Gastroesophageal sphincter (tissue), 4 donors: ENCODE measurements around the gene CCT3. TPM values are rescaled to one million over a fixed set of nuclear protein-coding genes. Genes with fewer than 3 reads are reported as not detected.

Source experiments
- ATAC-seq: fragments of 150-250 bp; one replicate; pipeline ENCODE4 v1.9.1; 2016; ENCODE audit warnings: mild to moderate bottlenecking, moderate library complexity
- H3K27ac ChIP-seq, 4 donors: fragments of 200-600 bp; sonication (generic) in 3 of 4; 1 replicate in 3 of 4; 2 replicates in 1 of 4; pipeline ENCODE4 v1.5.1; 2016 to 2019
- H3K27me3 ChIP-seq: fragments of 200-600 bp; sonication (generic); one replicate; pipeline ENCODE4 v1.5.1; 2019
- H3K36me3 ChIP-seq, 2 donors: fragments of 200-600 bp; sonication (generic); one replicate each; pipeline ENCODE4 v1.5.1; 2019; ENCODE audit warnings: control low read depth in 1 of 2
- H3K4me1 ChIP-seq, 3 donors: fragments of 200-600 bp; sonication (generic); 1 replicate in 2 of 3; 2 replicates in 1 of 3; pipeline ENCODE4 v1.5.1; 2016 to 2019; ENCODE audit warnings: control low read depth in 2 of 3
- H3K4me3 ChIP-seq, 2 donors: fragments of 200-600 bp; sonication (generic); one replicate each; pipeline ENCODE4 v1.5.1; 2019; ENCODE audit warnings: mild to moderate bottlenecking in 1 of 2, moderate library complexity in 1 of 2
- H3K9me3 ChIP-seq, 3 donors: fragments of 200-600 bp; sonication (generic); one replicate each; pipeline ENCODE4 v1.5.1; 2017 to 2019; ENCODE audit warnings: control low read depth in 2 of 3
- CTCF ChIP-seq, 4 experiments: fragments of 200-600 bp in 2 of 4; fragments of 450-650 bp in 2 of 4; sonication (generic) in 1 of 4; IDR thresholded peaks; one replicate each; pipeline ENCODE4 v1.5.1; 2017 to 2019; ENCODE audit warnings: antibody characterized with exemption in 4 of 4, mild to moderate bottlenecking in 2 of 4, moderate library complexity in 2 of 4
- EP300 ChIP-seq: sonication (generic); formaldehyde crosslinking; IDR thresholded peaks from one replicate; pipeline ENCODE4 v1.6.1; 2017; ENCODE audit warnings: antibody characterized with exemption, mild to moderate bottlenecking
- POLR2A ChIP-seq, 2 donors: fragments of 450-650 bp; IDR thresholded peaks; one replicate each; pipeline ENCODE4 v1.6.1; 2017; ENCODE audit warnings: antibody characterized with exemption in 2 of 2, mild to moderate bottlenecking in 2 of 2, moderate library complexity in 1 of 2
- POLR2AphosphoS5 ChIP-seq: sonication (generic); formaldehyde crosslinking; IDR thresholded peaks from one replicate; pipeline ENCODE4 v1.6.1; 2017; ENCODE audit warnings: antibody characterized with exemption
- WGBS, 2 donors: methylation state at CpG; one replicate each; pipeline ENCODE4 v1.1.5; 2018; ENCODE audit warnings: low coverage in 1 of 2; 5-methylcytosine and 5-hydroxymethylcytosine counted together
- total RNA-seq, 4 donors: library from RNA; depleted of rRNA; stranded (reverse); fragments of >200 nt; gene quantifications; one replicate each; pipeline ENCODE4 v1.1.0, GENCODE V29; 2016

CCT3 gene
- total RNA-seq, 4 donors from 2014 or later, result 189 to 224 (median 209) TPM

DNA sequence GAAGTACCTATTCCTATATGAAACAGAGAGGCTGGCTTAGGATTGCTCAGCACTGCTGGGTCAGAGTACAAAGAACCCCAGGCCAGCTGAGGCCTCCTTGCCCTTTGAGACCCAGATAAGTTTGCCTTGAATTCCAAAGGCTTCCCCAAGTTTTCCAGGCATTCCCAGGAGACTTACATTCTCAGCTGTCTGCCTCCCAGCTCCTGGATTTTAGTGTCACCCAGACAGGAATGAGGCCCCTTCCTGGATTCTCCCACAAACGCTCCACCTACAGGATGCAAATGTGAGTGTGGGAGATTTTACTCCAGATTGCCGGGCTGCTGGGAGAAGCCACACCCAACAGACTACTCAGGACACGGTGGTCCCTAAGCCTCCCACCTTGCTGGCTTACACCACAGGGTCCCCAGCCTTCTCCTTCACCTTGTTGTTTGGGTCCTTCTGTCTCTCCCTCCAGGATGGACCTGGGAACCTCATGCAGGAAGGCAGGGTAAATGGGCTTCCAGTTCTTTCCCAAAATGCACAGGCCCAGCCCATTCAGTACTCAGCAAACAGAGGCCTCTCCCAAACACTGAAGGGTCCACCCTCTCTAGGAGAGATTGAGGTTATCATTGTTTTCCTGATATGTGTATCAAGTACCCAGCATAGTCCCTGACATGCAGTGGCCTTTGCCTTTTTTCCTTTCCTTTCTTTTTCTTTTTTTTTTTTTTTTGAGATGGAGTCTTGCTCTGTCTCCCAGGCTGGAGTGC is 41.5 kb upstream of the CCT3 start:
- Histone ChIP-seq H3K36me3 (no peaks in the 10 kb centered on the region), H3K27me3 (peaks cover 16% of the 10 kb centered on the region), H3K4me3 (no peak overlapping the region), H3K27ac (no peak overlapping the region), H3K9me3 (no peaks in the 10 kb centered on the region), H3K4me1 (no peaks in the 10 kb centered on the region)
- WGBS, 2 donors, result 36 to 57% methylated on average over 1 to 2 of the region's 3 CpGs
- no peak for TF ChIP-seq POLR2AphosphoS5
- TF ChIP-seq EP300, result no peak
- no peak for ATAC-seq

DNA sequence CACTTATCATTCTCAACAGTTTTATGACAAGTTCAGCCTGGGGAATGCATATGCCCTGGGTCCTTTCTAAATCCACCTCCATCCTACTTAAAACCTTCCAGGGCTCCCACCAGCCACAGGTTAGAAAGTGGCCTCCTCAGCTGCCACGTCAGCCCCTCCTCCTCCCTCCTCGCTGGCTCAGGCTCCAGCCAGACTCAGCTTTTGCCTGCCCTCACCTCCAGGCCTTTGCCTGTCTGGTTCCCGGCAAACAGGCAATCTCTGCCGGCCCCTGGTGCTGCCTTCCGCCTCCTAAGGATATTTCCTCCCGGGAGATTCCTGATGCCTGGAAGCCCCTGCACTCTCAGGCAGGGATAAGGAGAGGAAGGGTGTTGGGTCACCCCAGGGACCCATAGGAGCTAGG is 40.5 kb upstream of the CCT3 start:
- 60 to 80% methylated on average over 1 to 6 of the region's 6 CpGs for WGBS, 2 donors
- no peaks in the 10 kb centered on the region for H3K9me3 ChIP-seq
- TF ChIP-seq CTCF (IDR thresholded peaks at IDR 0.05) (no peak), POLR2A (IDR thresholded peaks at IDR 0.05) (no peak), EP300 (no peak), POLR2AphosphoS5 (no peak)
- H3K4me1 ChIP-seq, result no peaks in the 10 kb centered on the region
- peaks cover 25% of the 10 kb centered on the region for H3K27me3 ChIP-seq
- H3K36me3 ChIP-seq, result no peaks in the 10 kb centered on the region
- H3K4me3 ChIP-seq, result no peak overlapping the region
- ATAC-seq, result no peak
- H3K27ac ChIP-seq, result no peak overlapping the region

GRCh38 chr1:156376958-156377919 is 39.1 kb upstream of the CCT3 start:
- Histone ChIP-seq H3K9me3 (no peaks in the 10 kb centered on the region), H3K4me3 (no peak overlapping the region), H3K36me3 (no peaks in the 10 kb centered on the region), H3K4me1 (no peaks in the 10 kb centered on the region), H3K27ac (no peak overlapping the region), H3K27me3 (peaks cover 36% of the 10 kb centered on the region)
- no peak for ATAC-seq
- TF ChIP-seq POLR2A (IDR thresholded peaks at IDR 0.05) (no peak), POLR2AphosphoS5 (no peak), CTCF (IDR thresholded peaks at IDR 0.05) (no peak), EP300 (no peak)
- WGBS, 2 donors, result 79% methylated on average over 11 of the region's 20 CpGs; no CpG with 5 or more reads in 1 of the 2 donors

GRCh38 chr1:156376146-156376545 is 38.1 kb upstream of the CCT3 start:
- Histone ChIP-seq H3K4me1 (no peaks in the 10 kb centered on the region), H3K9me3 (no peaks in the 10 kb centered on the region), H3K4me3 (no peak overlapping the region), H3K27ac (no peak overlapping the region), H3K27me3 (peaks cover 47% of the 10 kb centered on the region), H3K36me3 (no peaks in the 10 kb centered on the region)
- no peak for ATAC-seq
- no CpG with 5 or more reads among the region's 2 CpGs for WGBS, 2 donors
- TF ChIP-seq CTCF (IDR thresholded peaks at IDR 0.05) (no peak), POLR2AphosphoS5 (no peak), EP300 (no peak), POLR2A (IDR thresholded peaks at IDR 0.05) (no peak)

- no peak for TF ChIP-seq CTCF (IDR thresholded peaks at IDR 0.05)
- no peak for TF ChIP-seq POLR2A (IDR thresholded peaks at IDR 0.05)
- no peak for TF ChIP-seq EP300
- TF ChIP-seq POLR2AphosphoS5, result no peak
- ATAC-seq, result no peak
- H3K27me3 ChIP-seq, result peaks cover 73% of the 10 kb centered on the region
- H3K36me3 ChIP-seq, result no peaks in the 10 kb centered on the region
- peaks cover 0 to 9% (median 0%) of the 10 kb centered on the region in 3 donors for H3K4me1 ChIP-seq
- H3K4me3 ChIP-seq, result no peak overlapping the region
- H3K9me3 ChIP-seq, result no peaks in the 10 kb centered on the region
- no peak overlapping the region for H3K27ac ChIP-seq
Observed at GRCh38 chr1:156373546-156373945, 35.5 kb upstream of the CCT3 start.
